Hepatocyte (in vitro differentiated cells): ENCODE measurements around the gene ZC3H13. TPM values are rescaled to one million over a fixed set of nuclear protein-coding genes. Genes with fewer than 3 reads are reported as not detected.

Experiments
- DNase-seq: peaks from one replicate; pipeline ENCODE4 v3.0.0-alpha.2; 2016; ENCODE audit warnings: low spot score
- H2AFZ ChIP-seq: fragments of 200-600 bp; sonication (generic); 2 replicates; pipeline ENCODE4 v1.6.0; 2016; ENCODE audit warnings: antibody characterized with exemption, mild to moderate bottlenecking
- H3K27ac ChIP-seq: fragments of 200-600 bp; sonication (generic); 2 replicates; pipeline ENCODE4 v1.5.1; 2016; ENCODE audit warnings: mild to moderate bottlenecking
- H3K27me3 ChIP-seq: fragments of 200-600 bp; sonication (generic); 2 replicates; pipeline ENCODE4 v1.6.1; 2016
- H3K36me3 ChIP-seq: fragments of 200-600 bp; sonication (generic); replicated peaks from 2 replicates; pipeline ENCODE4 v1.5.1; 2016; ENCODE audit warnings: low read depth; ENCODE audit not compliant: insufficient read depth
- H3K4me1 ChIP-seq: fragments of 200-600 bp; sonication (generic); 2 replicates; pipeline ENCODE4 v1.5.1; 2016; ENCODE audit warnings: mild to moderate bottlenecking, moderate library complexity; ENCODE audit not compliant: insufficient read depth
- H3K4me2 ChIP-seq: fragments of 200-600 bp; sonication (generic); 2 replicates; pipeline ENCODE4 v1.6.0; 2016
- H3K4me3 ChIP-seq: fragments of 200-600 bp; sonication (generic); 2 replicates; pipeline ENCODE4 v1.5.1; 2016; ENCODE audit warnings: mild to moderate bottlenecking
- H3K79me2 ChIP-seq: fragments of 200-600 bp; sonication (generic); 2 replicates; pipeline ENCODE4 v1.6.0; 2017; ENCODE audit warnings: mild to moderate bottlenecking
- H3K9me2 ChIP-seq: fragments of 200-600 bp; sonication (generic); replicated peaks from 2 replicates; pipeline ENCODE4 v1.6.0; 2017; ENCODE audit warnings: mild to moderate bottlenecking; ENCODE audit not compliant: insufficient read depth
- H3K9me3 ChIP-seq: fragments of 200-600 bp; sonication (generic); 2 replicates; pipeline ENCODE4 v1.5.1; 2016; ENCODE audit warnings: low read depth, mild to moderate bottlenecking
- H4K20me1 ChIP-seq: fragments of 200-600 bp; sonication (generic); 2 replicates; pipeline ENCODE4 v1.6.0; 2016; ENCODE audit warnings: mild to moderate bottlenecking; ENCODE audit not compliant: insufficient read depth, poor library complexity, severe bottlenecking
- CTCF ChIP-seq: fragments of 200-600 bp; sonication (generic); IDR thresholded peaks from 2 replicates; pipeline ENCODE4 v1.5.1; 2016; ENCODE audit warnings: antibody characterized with exemption, mild to moderate bottlenecking; ENCODE audit not compliant: poor library complexity
- EZH2 ChIP-seq: fragments of 200-600 bp; sonication (generic); IDR thresholded peaks from 2 replicates; pipeline ENCODE4 v1.6.1; 2016; ENCODE audit warnings: antibody characterized with exemption, mild to moderate bottlenecking, borderline replicate concordance
- EZH2phosphoT487 ChIP-seq: fragments of 200-600 bp; sonication (generic); IDR thresholded peaks from one replicate; pipeline ENCODE4 v1.6.1; 2018; ENCODE audit warnings: antibody characterized with exemption, mild to moderate bottlenecking, low read depth, moderate library complexity; ENCODE audit not compliant: unreplicated experiment, severe bottlenecking
- WGBS: methylation state at CpG from one replicate; pipeline ENCODE4 v1.1.6; 2016; ENCODE audit warnings: low lambda C conversion rate; ENCODE audit errors: missing lambda C conversion rate; 5-methylcytosine and 5-hydroxymethylcytosine counted together
- polyA plus RNA-seq: library from polyadenylated mRNA; unstranded; fragments of >200 nt; fragmentation: Nextera tagmentation; extraction: Ambion mirVana; gene quantifications from 2 replicates; pipeline ENCODE4 v1.2.1, GENCODE V29; 2016
- total RNA-seq: library from RNA; depleted of rRNA; stranded (reverse); fragments of >200 nt; gene quantifications from 2 replicates; pipeline ENCODE4 v1.2.3, GENCODE V29; 2014

ZC3H13 gene
- total and polyA plus RNA-seq, 2 experiments from 2014 or later: 15.2 to 45.2 TPM

GRCh38 chr13:46053162-46054012 lies 841 bp upstream of the ZC3H13 start:
- Histone ChIP-seq H2AFZ (peak overlapping the region; percentile 70), H3K36me3 (no peaks in the 10 kb centered on the region), H3K79me2 (peaks cover 39% of the 10 kb centered on the region), H3K4me1 (peaks cover 13% of the 10 kb centered on the region), H3K4me3 (peak overlapping the region; percentile 44), H3K9me2 (no peaks in the 10 kb centered on the region), H3K27ac (peak overlapping the region; percentile 93), H3K4me2 (peak overlapping the region; percentile 85), H3K27me3 (no peaks in the 10 kb centered on the region), H3K9me3 (no peaks in the 10 kb centered on the region), H4K20me1 (peaks cover 17% of the 10 kb centered on the region)
- 26% methylated on average over 18 of the region's 18 CpGs for WGBS
- no peak for DNase-seq
- TF ChIP-seq CTCF (no peak), EZH2phosphoT487 (no peak), EZH2 (no peak)

- Histone ChIP-seq H3K4me2 (peak overlapping the region; percentile 86), H2AFZ (peak overlapping the region; percentile 78), H3K4me1 (peaks cover 13% of the 10 kb centered on the region), H3K27me3 (no peaks in the 10 kb centered on the region), H3K27ac (peak overlapping the region; percentile 93), H4K20me1 (peaks cover 23% of the 10 kb centered on the region), H3K79me2 (peaks cover 52% of the 10 kb centered on the region), H3K9me2 (no peaks in the 10 kb centered on the region), H3K4me3 (peak overlapping the region; percentile 78), H3K36me3 (no peaks in the 10 kb centered on the region), H3K9me3 (no peaks in the 10 kb centered on the region)
- WGBS: 0% methylated on average over 7 of the region's 7 CpGs
- no peak for DNase-seq
- TF ChIP-seq CTCF: no peak
- no peak for TF ChIP-seq EZH2
- no peak for TF ChIP-seq EZH2phosphoT487
These were observed 603 bp downstream of the ZC3H13 start for GRCh38 chr13:46051968-46052318.

DNA sequence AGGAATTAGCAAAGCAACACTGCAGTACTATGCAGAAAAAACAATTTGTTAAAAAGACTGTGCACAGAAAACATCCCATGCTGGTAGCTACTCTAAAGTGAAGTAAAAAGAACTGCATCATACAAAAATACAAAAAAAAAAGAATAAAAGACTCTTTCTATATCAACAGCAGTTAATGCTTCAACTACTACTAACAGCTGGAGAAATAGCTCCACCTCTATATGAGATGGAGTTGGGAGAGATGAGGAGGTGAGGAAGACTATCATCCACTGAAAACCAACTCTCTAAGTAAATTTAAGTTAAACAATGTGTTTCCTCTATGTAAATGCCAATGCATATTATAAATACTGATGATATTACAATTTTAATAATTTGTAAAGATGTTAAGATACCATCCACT lies 1.8 kb downstream of the ZC3H13 start:
- Histone ChIP-seq H4K20me1 (peaks cover 28% of the 10 kb centered on the region), H2AFZ (no peak overlapping the region), H3K27me3 (no peaks in the 10 kb centered on the region), H3K36me3 (no peaks in the 10 kb centered on the region), H3K4me1 (peaks cover 13% of the 10 kb centered on the region), H3K9me3 (no peaks in the 10 kb centered on the region), H3K4me3 (no peak overlapping the region), H3K4me2 (peak overlapping the region; percentile 86), H3K9me2 (no peaks in the 10 kb centered on the region), H3K27ac (no peak overlapping the region), H3K79me2 (peaks cover 63% of the 10 kb centered on the region)
- DNase-seq: no peak
- TF ChIP-seq EZH2 (no peak), EZH2phosphoT487 (no peak), CTCF (no peak)
